Subcutaneous adipose tissue (tissue), 4 donors: ENCODE results near the gene ANXA5. TPM values are rescaled to one million over a fixed set of nuclear protein-coding genes. Genes with fewer than 3 reads are reported as not detected.

Experiments used
- total RNA-seq, 4 donors: library from RNA; depleted of rRNA; stranded (reverse); fragments of >200 nt; gene quantifications; one replicate each; pipeline ENCODE4 v1.1.0, GENCODE V29; 2016
- TF ChIP-seq, protein P1 (sequence below): fragments of 450-650 bp; IDR thresholded peaks from one replicate; pipeline ENCODE4 v1.5.1; 2016; ENCODE audit warnings: low read depth, mild to moderate bottlenecking, control low read depth, antibody characterized with exemption, moderate library complexity

Gene ANXA5
- total RNA-seq, 4 donors from 2014 or later = 448 to 793 (median 575) TPM

DNA sequence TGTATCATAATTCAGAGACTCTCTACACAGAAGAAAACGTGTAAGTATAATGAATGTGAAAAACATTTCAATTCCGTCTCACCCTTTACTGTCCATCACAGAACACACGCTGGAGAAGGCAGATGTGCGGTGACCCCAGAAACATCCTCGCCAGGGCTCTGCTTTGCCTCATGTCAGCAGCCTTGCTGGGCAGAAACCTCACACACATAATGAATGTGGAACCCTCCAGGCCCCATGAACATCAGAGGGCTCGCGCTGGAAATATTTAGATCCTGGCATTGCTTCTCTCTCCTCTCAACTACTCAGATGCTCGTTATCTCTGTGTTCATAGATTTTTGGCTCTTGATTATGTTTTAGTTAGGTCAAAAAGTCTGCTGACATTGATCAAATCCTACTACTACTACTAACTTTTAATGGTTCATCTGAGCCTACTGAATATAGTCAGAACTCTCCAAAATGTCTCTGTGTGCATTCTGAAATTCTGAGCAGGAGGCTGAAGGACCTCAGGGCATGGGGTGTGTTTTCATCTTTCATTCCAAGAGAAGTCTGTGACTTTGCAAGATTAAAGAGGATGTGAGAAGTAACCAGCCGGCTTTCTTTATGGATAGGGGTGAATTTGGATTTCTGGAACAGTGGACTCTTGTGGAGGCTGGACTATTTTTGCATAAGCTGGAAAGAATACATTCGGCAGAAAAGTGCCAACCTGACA, 41.2 kb upstream of the ANXA5 start:
- TF ChIP-seq, protein P1, sequence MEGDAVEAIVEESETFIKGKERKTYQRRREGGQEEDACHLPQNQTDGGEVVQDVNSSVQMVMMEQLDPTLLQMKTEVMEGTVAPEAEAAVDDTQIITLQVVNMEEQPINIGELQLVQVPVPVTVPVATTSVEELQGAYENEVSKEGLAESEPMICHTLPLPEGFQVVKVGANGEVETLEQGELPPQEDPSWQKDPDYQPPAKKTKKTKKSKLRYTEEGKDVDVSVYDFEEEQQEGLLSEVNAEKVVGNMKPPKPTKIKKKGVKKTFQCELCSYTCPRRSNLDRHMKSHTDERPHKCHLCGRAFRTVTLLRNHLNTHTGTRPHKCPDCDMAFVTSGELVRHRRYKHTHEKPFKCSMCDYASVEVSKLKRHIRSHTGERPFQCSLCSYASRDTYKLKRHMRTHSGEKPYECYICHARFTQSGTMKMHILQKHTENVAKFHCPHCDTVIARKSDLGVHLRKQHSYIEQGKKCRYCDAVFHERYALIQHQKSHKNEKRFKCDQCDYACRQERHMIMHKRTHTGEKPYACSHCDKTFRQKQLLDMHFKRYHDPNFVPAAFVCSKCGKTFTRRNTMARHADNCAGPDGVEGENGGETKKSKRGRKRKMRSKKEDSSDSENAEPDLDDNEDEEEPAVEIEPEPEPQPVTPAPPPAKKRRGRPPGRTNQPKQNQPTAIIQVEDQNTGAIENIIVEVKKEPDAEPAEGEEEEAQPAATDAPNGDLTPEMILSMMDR = no peak

DNA sequence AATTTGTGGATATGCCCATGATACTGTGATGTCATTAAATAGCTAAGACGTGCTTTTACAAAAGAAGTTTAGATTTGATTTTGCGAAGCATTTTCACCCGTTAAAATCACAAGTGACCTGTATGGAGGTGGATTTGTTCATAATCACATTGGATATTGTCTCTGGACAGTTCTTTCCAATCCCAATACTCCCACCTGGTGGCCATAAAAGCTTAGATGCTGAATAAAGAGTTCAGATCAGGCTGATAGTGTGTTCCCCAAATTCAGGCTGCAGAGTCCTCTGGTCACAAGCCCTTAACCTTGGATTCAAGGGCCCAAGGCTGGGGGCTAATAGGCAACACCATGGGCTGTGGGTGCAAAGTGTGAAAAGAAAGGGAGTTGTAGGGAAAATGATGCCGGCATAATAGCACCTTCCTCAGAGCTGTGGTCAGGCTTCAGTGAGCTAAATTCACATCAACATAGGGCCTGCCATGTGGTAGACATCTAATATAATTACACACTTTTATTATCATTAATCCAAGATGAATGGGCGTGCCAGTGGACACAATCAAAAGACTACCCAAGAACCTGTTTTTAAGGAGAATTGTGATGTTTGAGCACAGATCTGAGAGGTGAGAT, 40.1 kb upstream of the ANXA5 start:
- TF ChIP-seq, protein P1 = no peak

DNA sequence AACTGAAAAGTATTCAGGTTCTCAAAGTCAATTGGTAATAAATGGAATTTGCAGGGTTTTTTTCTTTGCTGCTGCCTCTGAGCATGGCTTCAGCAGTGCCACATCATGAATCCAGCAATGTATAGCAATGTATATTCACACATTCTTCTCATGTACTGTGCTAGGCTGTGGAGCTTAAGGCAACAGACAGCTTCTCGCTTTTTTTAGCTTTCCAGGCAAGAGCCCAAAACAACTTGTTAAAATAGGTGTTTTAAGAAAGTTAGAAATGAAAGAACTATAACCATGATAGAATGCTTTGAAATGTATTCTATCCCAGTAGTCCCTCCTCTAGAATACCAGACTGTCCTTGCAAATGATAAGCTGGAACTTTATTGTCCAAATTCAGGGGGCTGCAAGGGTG, 37.8 kb upstream of the ANXA5 start:
- TF ChIP-seq, protein P1 = no peak

DNA sequence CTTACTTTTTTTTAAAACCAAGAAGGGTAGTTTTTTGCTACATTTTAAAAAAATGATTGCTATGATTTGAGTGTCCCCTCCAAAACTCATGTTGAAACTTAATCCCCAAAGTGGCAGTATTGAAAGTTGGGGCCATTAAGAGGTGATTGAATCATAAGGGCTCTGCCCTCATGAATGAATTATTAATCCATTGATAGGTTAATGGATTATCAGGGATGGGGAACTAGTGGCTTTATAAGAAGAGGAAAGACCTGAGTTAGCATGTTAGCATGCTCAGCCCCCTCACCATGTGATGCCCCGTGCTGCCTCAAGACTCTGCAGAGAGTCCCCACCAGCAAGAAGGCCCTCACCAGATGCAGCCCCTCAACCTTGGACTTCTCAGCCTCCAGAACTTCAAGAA, 37.2 kb upstream of the ANXA5 start:
- TF ChIP-seq, protein P1 = no peak

DNA sequence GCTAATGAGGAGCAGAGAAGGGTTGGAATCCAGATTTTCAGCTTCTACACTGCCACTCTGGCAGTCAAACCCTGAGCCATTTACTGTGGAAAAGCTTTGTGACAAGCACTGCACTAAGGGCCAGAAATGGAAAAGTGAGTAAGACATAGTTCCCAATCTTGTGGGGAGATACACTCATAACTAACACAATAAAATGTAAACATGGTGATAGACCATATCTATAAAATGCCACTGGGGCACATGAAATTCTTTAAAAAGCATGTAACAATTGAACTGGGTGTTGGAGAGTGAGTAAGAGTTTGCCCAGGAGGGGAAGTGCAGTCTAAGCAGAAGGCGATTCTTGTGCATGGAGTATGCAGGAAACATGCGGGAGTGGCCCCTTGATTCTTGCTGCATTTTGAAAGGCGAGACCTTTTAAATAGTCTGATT, 32.0 kb upstream of the ANXA5 start:
- TF ChIP-seq, protein P1 = no peak

DNA sequence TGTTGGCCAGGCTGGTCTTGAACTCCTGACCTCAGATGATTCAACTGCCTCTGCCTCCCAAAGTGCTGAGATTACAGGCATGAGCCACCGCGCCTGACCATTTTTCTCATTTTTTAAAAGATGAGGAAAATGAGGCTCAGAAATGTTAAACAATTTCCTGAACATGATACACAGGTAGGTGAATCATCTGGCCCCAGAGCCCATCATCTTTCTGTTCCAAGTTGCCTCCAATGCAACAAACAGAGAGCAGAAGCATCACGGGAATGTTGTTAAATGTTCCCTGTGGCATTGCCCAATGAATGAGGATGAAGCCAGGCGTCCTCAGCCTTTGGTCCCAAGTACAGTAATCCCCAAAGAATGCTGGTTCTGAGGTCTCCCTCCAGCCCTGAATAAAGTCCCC, 31.3 kb upstream of the ANXA5 start:
- TF ChIP-seq, protein P1 = no peak

DNA sequence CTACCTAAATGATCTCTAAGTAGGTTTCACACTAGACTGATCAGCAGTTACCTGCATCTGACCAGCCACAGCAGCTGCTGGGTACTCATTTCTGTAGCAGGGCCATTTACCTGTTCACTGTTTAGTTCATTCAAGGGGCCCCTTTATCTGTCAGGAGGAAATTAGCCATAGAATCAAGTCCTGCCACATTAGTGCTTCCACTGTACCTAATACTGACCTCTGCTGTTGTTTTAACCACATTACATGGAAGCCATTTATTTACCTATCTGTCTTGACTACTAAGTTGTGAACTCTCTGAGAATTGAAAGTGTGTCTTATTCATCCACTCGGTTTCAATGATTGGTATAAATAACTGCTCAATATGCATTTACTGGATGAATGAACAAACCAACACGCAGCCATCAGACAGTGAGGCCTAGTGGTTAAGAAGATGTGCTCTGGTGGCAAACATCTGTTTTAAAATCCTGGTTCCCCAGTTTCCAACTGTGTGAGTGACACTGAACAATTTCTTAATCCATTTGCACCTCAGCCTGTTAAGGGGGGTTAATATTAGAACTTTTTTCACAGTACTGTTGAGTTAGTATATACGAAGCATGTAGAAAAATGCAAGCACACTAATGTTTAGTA, 30.0 kb upstream of the ANXA5 start:
- TF ChIP-seq, protein P1 = no peak
